AG09319 (cell line): ENCODE data around the gene TM9SF1.

ENCODE experiments used
- DNase-seq: peaks from one replicate; pipeline ENCODE4 v3.0.0-alpha.2; 2010; ENCODE audit warnings: low read depth; ENCODE audit errors: extremely low read depth
- CTCF ChIP-seq: IDR thresholded peaks from 2 replicates; pipeline ENCODE4 v1.5.1; 2011; ENCODE audit warnings: low read depth, mild to moderate bottlenecking, inconsistent platforms, low read length, moderate library complexity

Gene TM9SF1

GRCh38 chr14:24195186-24196070 is at the start of gene TM9SF1:
Gene TM9SF1 (minus strand): TSS chr14:24195441. CDS start chr14:24195019, 422 bp downstream.
- peak; percentile 64 for DNase-seq
- TF ChIP-seq CTCF = no peak

GRCh38 chr14:24243336-24243836 is 48.1 kb upstream of the TM9SF1 start:
- no peak for DNase-seq
- TF ChIP-seq CTCF = no peak

- TF ChIP-seq CTCF = peak; percentile 38
- DNase-seq = peak; percentile 73
Observed at GRCh38 chr14:24241829-24242443, 46.7 kb upstream of the TM9SF1 start.

GRCh38 chr14:24240110-24240918 is 45.1 kb upstream of the TM9SF1 start:
- DNase-seq = no peak
- no peak for TF ChIP-seq CTCF

- no peak for DNase-seq
Observed at GRCh38 chr14:24238527-24239037, 43.3 kb upstream of the TM9SF1 start.

GRCh38 chr14:24238123-24238522 is 42.9 kb upstream of the TM9SF1 start:
- TF ChIP-seq CTCF = no peak
- DNase-seq = no peak

More at GRCh38 chr14:24238527-24239037, 43.3 kb upstream of the TM9SF1 start:
- no peak for TF ChIP-seq CTCF
